Naive thymus-derived CD8-positive, alpha-beta T cell (primary cell): ENCODE data around the gene SCGB1D1. TPM values are rescaled to one million over a fixed set of nuclear protein-coding genes. Genes with fewer than 3 reads are reported as not detected.

Source experiments
- polyA plus RNA-seq, 3 donors: library from polyadenylated mRNA; unstranded; fragments of 300-500 nt; fragmentation: Illumina TruSeq; gene quantifications; one replicate each; pipeline ENCODE4 v1.2.3, GENCODE V29; 2021
- total RNA-seq, 8 experiments: library from RNA in 2 of 8; stranded (reverse) in 2 of 8; gene quantifications; one replicate each; pipeline ENCODE4 v1.2.3 and lab custom pipeline; 2021 to 2026

The SCGB1D1 gene
- total and polyA plus RNA-seq, 5 experiments from 2014 or later, result not detected

Other genes starting within 250 kb of the SCGB1D1 start
- under 1 TPM in 1 of 2 experiments, not detected in 1; 0.08 TPM for gene BEST1, start 239.9 kb upstream of the SCGB1D1 start, total RNA-seq
- 1 to 10 TPM in 1 of 3 donors, under 1 TPM in 2; 0.43 to 1.0 (median 0.66) TPM for gene BEST1, start 239.9 kb upstream of the SCGB1D1 start, polyA plus RNA-seq
- 100 to 1,000 TPM; 571 to 598 TPM for gene FTH1, start 222.6 kb upstream of the SCGB1D1 start, total RNA-seq
- 1,000 to 10,000 TPM; 1,933 to 2,491 (median 2,221) TPM for gene FTH1, start 222.6 kb upstream of the SCGB1D1 start, polyA plus RNA-seq
- gene INCENP, start 66.2 kb upstream of the SCGB1D1 start, total RNA-seq, result 10 to 100 TPM; 27.9 to 28.2 TPM
- 1 to 10 TPM in 2 of 3 donors, under 1 TPM in 1; 0.73 to 1.8 (median 1.3) TPM for gene INCENP, start 66.2 kb upstream of the SCGB1D1 start, polyA plus RNA-seq
- gene SCGB2A1, start 18.5 kb downstream of the SCGB1D1 start, total RNA-seq, result not detected
- gene SCGB2A1, start 18.5 kb downstream of the SCGB1D1 start, polyA plus RNA-seq, result not detected
- gene SCGB1D2, start 52.0 kb downstream of the SCGB1D1 start, total RNA-seq, result not detected
- not detected for gene SCGB1D2, start 52.0 kb downstream of the SCGB1D1 start, polyA plus RNA-seq
- gene SCGB2A2, start 79.9 kb downstream of the SCGB1D1 start, total RNA-seq, result not detected
- not detected for gene SCGB2A2, start 79.9 kb downstream of the SCGB1D1 start, polyA plus RNA-seq
- gene SCGB1D4, start 108.9 kb downstream of the SCGB1D1 start, total RNA-seq, result not detected
- gene SCGB1D4, start 108.9 kb downstream of the SCGB1D1 start, polyA plus RNA-seq, result not detected
- 1 to 10 TPM; 2.8 to 7.5 TPM for gene ASRGL1, start 147.2 kb downstream of the SCGB1D1 start, total RNA-seq
- gene ASRGL1, start 147.2 kb downstream of the SCGB1D1 start, polyA plus RNA-seq, result 10 to 100 TPM in 1 of 3 donors, 1 to 10 TPM in 2; 5.1 to 13.3 (median 6.0) TPM
- not detected for gene SCGB1A1, start 228.8 kb downstream of the SCGB1D1 start, total RNA-seq
- not detected for gene SCGB1A1, start 228.8 kb downstream of the SCGB1D1 start, polyA plus RNA-seq